Adrenal gland (tissue), 5 donors: ENCODE data around the gene TSSK3.

Source experiments
- CTCF ChIP-seq, 6 experiments: fragments of 450-650 bp in 4 of 6; fragments of 200-600 bp in 2 of 6; sonication (generic) in 1 of 6; IDR thresholded peaks; 1 replicate in 5 of 6; 2 replicates in 1 of 6; pipeline versions ENCODE4 v1.5.1 to v1.8.0; 2016 to 2021; ENCODE audit warnings: antibody characterized with exemption in 6 of 6, mild to moderate bottlenecking in 2 of 6, moderate library complexity in 1 of 6
- POLR2A ChIP-seq, 2 donors: fragments of 450-650 bp; IDR thresholded peaks; one replicate each; pipeline ENCODE4 v1.6.1; 2017; ENCODE audit warnings: antibody characterized with exemption in 2 of 2, mild to moderate bottlenecking in 2 of 2, moderate library complexity in 1 of 2
- donor health status: DM: no; HTN: no; CAD: no.

GRCh38 chr1:32352831-32353383, 9.4 kb upstream of the TSSK3 start:
- TF ChIP-seq POLR2A (IDR thresholded peaks at IDR 0.05) (no peak), CTCF (IDR thresholded peaks at IDR 0.05) (no peak)
